ENCODE measurements around the gene CLDND2.

CLDND2 gene

GRCh38 chr19:51327066-51328001 lies 41.5 kb downstream of the CLDND2 start:
- no peak for DNase-seq

- no peak for DNase-seq
Measured at GRCh38 chr19:51326216-51327065, 42.4 kb downstream of the CLDND2 start.

GRCh38 chr19:51325161-51325976 lies 43.4 kb downstream of the CLDND2 start:
- no peak for DNase-seq

- no peak for DNase-seq
Measured at GRCh38 chr19:51324167-51324481, 44.7 kb downstream of the CLDND2 start.

GRCh38 chr19:51323481-51324166 lies 45.2 kb downstream of the CLDND2 start:
- no peak for DNase-seq

- no peak for DNase-seq
Measured at GRCh38 chr19:51321799-51322198, 47.0 kb downstream of the CLDND2 start.

- no peak for DNase-seq
Measured at GRCh38 chr19:51320280-51320657, 48.5 kb downstream of the CLDND2 start.

- no peak for DNase-seq
Measured at GRCh38 chr19:51319649-51320279, 49.0 kb downstream of the CLDND2 start.

- DNase-seq, result no peak
Measured at GRCh38 chr19:51318687-51319648, 49.8 kb downstream of the CLDND2 start.

- no peak for DNase-seq
Measured at GRCh38 chr19:51317968-51318367, 50.8 kb downstream of the CLDND2 start.

- DNase-seq, result no peak
Measured at GRCh38 chr19:51317376-51317775, 51.4 kb downstream of the CLDND2 start.

Measured in NK-92 treated with Interleukin-12 subunit alpha and Interleukin-12 subunit beta, amount 100 ng/mL, for 24 hours (cell line).